HepG2 (cell line): ENCODE measurements around the gene DNAJC11. TPM values are rescaled to one million over a fixed set of nuclear protein-coding genes. Genes with fewer than 3 reads are reported as not detected.

Experiments used
- ATF7 ChIP-seq, 2 experiments: fragments of 450-650 bp in 1 of 2; sonication (generic) in 1 of 2; formaldehyde crosslinking in 1 of 2; IDR thresholded peaks; 2 replicates each; pipeline versions ENCODE4 v1.4.0 to v1.6.1; 2016 to 2020; ENCODE audit warnings: antibody characterized with exemption in 1 of 2, mild to moderate bottlenecking in 1 of 2, missing genetic modification reagents in 1 of 2
- CCDC6 ChIP-seq: sonication (generic); formaldehyde crosslinking; IDR thresholded peaks from 2 replicates; pipeline ENCODE4 v1.8.1; 2022; ENCODE audit warnings: mild to moderate bottlenecking, missing genetic modification reagents, moderate library complexity
- CHD2 ChIP-seq: IDR thresholded peaks from 2 replicates; pipeline ENCODE4 v1.6.1; 2011; ENCODE audit warnings: low read depth, low read length, improper control_type of control experiment
- GABPB1 ChIP-seq: IDR thresholded peaks from 2 replicates; pipeline ENCODE4 v1.6.1; 2016; ENCODE audit warnings: mild to moderate bottlenecking, missing genetic modification reagents, moderate library complexity, missing compliant biosample characterization
- HDAC1 ChIP-seq: sonication (generic); formaldehyde crosslinking; IDR thresholded peaks from 2 replicates; pipeline ENCODE4 v1.5.1; 2020; ENCODE audit warnings: mild to moderate bottlenecking, missing genetic modification reagents
- NR2F6 ChIP-seq, 2 experiments: IDR thresholded peaks; 2 replicates each; pipeline ENCODE4 v1.6.1; 2016; ENCODE audit warnings: antibody characterized with exemption in 1 of 2, mild to moderate bottlenecking in 1 of 2
- PHF8 ChIP-seq: sonication (generic); formaldehyde crosslinking; IDR thresholded peaks from 2 replicates; pipeline ENCODE4 v1.5.0; 2020; ENCODE audit warnings: missing genetic modification reagents
- SALL1 ChIP-seq: sonication (generic); formaldehyde crosslinking; IDR thresholded peaks from 2 replicates; pipeline ENCODE4 v1.8.0; 2022; ENCODE audit warnings: mild to moderate bottlenecking, missing genetic modification reagents
- SIX1 ChIP-seq: sonication (generic); formaldehyde crosslinking; IDR thresholded peaks from 2 replicates; pipeline ENCODE4 v1.4.0; 2020; ENCODE audit warnings: missing genetic modification reagents, borderline replicate concordance
- ZNF468 ChIP-seq: sonication (generic); formaldehyde crosslinking; IDR thresholded peaks from 2 replicates; pipeline ENCODE4 v1.8.0; 2022; ENCODE audit warnings: mild to moderate bottlenecking, moderate library complexity, missing genetic modification reagents
- ZNF616 ChIP-seq: sonication (generic); formaldehyde crosslinking; IDR thresholded peaks from 2 replicates; pipeline ENCODE4 v1.5.0; 2020; ENCODE audit warnings: low read depth, mild to moderate bottlenecking, missing genetic modification reagents
- ZNF816 ChIP-seq: sonication (generic); formaldehyde crosslinking; IDR thresholded peaks from 2 replicates; pipeline ENCODE4 v1.8.0; 2022; ENCODE audit warnings: missing genetic modification reagents, mild to moderate bottlenecking, borderline replicate concordance
- polyA plus RNA-seq, 8 experiments: library from polyadenylated mRNA; depleted of rRNA in 3 of 8; stranded (reverse) in 7 of 8; unstranded in 1 of 8; fragments of >200 nt; fragmentation: Illumina TruSeq in 4 of 8; extraction: Trizol in 4 of 8; gene quantifications; 2 replicates each; pipeline versions ENCODE4 v1.2.1 to v1.2.3, GENCODE V29; 2011 to 2016; ENCODE audit warnings: low read depth in 4 of 8, missing spikeins in 1 of 8, mixed read lengths in 1 of 8; ENCODE audit not compliant: insufficient read depth in 1 of 8
- total RNA-seq, 5 experiments: library from RNA; depleted of rRNA; stranded (reverse); fragments of >200 nt; fragmentation: Illumina TruSeq; extraction: Trizol; gene quantifications; 2 replicates each; pipeline ENCODE4 v1.2.3, GENCODE V29; 2016; ENCODE audit warnings: low read depth in 1 of 5
- TF ChIP-seq, protein P1 (sequence below): sonication (generic); formaldehyde crosslinking; IDR thresholded peaks from 2 replicates; pipeline ENCODE4 v1.8.1; 2023; ENCODE audit warnings: mild to moderate bottlenecking, missing genetic modification reagents
- TF ChIP-seq, protein P2 (sequence below): sonication (generic); formaldehyde crosslinking; conservative IDR thresholded peaks from 2 replicates; pipeline ENCODE4 v1.4.0; 2020; ENCODE audit warnings: missing genetic modification reagents
- TF ChIP-seq, protein P3 (sequence below), 2 experiments: IDR thresholded peaks; 2 replicates each; pipeline ENCODE4 v1.6.1; 2011 to 2012; ENCODE audit warnings: low read length in 2 of 2, borderline replicate concordance in 1 of 2, low read depth in 1 of 2, mild to moderate bottlenecking in 1 of 2, moderate library complexity in 1 of 2
- TF ChIP-seq, protein P4 (sequence below): sonication (generic); formaldehyde crosslinking; IDR thresholded peaks from 2 replicates; pipeline ENCODE4 v1.4.0; 2020; ENCODE audit warnings: mild to moderate bottlenecking, low read depth, missing genetic modification reagents
- TF ChIP-seq, protein P5 (sequence below): IDR thresholded peaks from 2 replicates; pipeline ENCODE4 v1.6.1; 2018; ENCODE audit warnings: missing genetic modification reagents, mild to moderate bottlenecking, missing compliant biosample characterization

The DNAJC11 gene
- total and polyA plus RNA-seq, 2 of the 13 experiments (the other 11 are each of a cell fraction or from before 2014, with no cell fraction given): 25.1 to 47.6 TPM

DNA sequence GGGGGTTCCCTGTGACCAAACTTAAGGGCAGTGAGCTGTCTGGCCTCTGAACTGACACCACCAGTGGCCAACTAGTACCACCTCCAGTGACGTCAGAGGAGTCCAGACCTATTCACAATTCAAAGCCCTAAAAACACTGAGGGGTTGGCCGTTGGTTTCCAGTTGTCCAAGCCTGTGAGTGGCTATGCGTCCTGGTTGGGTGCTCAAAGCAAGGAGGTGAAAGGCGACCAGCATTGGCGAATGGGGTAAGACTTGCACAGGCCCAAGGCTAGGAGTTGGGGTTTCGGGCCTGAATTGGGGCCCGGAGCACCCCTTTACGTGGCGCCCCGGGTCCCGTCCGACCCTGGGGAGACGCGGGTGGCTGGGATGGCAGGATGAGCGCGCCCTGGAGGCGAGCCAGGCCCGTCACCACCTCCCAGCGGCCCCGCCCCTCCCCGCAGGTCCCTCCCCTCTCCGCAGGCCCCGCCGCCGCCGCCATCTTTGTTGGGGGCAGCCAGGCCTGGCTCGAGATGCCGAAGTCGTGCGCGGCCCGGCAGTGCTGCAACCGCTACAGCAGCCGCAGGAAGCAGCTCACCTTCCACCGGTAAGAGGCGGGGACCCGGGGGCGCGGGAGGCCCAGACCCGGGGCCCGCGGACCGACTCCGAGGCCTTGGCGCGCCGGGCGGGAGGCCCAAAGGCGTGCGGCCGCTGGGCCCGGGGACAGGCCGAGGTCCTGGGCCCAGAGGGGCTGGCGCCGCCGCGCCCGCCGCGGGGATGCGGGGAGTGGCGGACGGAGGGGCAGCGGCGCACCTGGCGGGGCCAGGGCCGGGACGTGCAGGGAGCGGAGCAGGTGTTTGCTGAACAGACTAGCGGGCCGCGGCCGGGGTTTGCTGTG is 76.7 kb downstream of the DNAJC11 start, which contains the start of gene THAP3 (continued):
- TF ChIP-seq NR2F6 (IDR thresholded peaks at IDR 0.05) (no peak), NR2F6 (CRISPR knock-in tag; IDR thresholded peaks at IDR 0.05) (no peak; the same call in 1 of the 2 replicates), PHF8 (CRISPR knock-in tag) (peak; percentile 93), HDAC1 (peak; percentile 77; the same call in 1 of the 2 replicates), ZNF616 (CRISPR knock-in tag) (peak; percentile 62), CHD2 (peak; percentile 2; the same call in 1 of the 2 replicates), ZNF816 (CRISPR knock-in tag) (peak; percentile 56; the same call in 1 of the 2 replicates), CCDC6 (peak; percentile 73; the same call in 1 of the 2 replicates), GABPB1 (CRISPR knock-in tag) (peak; percentile 76; the same call in 1 of the 2 replicates), ZNF468 (CRISPR knock-in tag) (no peak), ATF7 (IDR thresholded peaks at IDR 0.05) (peak; percentile 48; the same call in 1 of the 2 replicates), ATF7 (CRISPR knock-in tag; IDR thresholded peaks at IDR 0.05) (no peak), SALL1 (CRISPR knock-in tag) (peak; percentile 41), SIX1 (no peak)
- TF ChIP-seq, protein P1, sequence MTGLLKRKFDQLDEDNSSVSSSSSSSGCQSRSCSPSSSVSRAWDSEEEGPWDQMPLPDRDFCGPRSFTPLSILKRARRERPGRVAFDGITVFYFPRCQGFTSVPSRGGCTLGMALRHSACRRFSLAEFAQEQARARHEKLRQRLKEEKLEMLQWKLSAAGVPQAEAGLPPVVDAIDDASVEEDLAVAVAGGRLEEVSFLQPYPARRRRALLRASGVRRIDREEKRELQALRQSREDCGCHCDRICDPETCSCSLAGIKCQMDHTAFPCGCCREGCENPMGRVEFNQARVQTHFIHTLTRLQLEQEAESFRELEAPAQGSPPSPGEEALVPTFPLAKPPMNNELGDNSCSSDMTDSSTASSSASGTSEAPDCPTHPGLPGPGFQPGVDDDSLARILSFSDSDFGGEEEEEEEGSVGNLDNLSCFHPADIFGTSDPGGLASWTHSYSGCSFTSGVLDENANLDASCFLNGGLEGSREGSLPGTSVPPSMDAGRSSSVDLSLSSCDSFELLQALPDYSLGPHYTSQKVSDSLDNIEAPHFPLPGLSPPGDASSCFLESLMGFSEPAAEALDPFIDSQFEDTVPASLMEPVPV (CRISPR knock-in tag): no peak
- TF ChIP-seq, protein P2, sequence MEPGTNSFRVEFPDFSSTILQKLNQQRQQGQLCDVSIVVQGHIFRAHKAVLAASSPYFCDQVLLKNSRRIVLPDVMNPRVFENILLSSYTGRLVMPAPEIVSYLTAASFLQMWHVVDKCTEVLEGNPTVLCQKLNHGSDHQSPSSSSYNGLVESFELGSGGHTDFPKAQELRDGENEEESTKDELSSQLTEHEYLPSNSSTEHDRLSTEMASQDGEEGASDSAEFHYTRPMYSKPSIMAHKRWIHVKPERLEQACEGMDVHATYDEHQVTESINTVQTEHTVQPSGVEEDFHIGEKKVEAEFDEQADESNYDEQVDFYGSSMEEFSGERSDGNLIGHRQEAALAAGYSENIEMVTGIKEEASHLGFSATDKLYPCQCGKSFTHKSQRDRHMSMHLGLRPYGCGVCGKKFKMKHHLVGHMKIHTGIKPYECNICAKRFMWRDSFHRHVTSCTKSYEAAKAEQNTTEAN (CRISPR knock-in tag): peak; percentile 56; the same call in 1 of the 2 replicates
- TF ChIP-seq, protein P3, sequence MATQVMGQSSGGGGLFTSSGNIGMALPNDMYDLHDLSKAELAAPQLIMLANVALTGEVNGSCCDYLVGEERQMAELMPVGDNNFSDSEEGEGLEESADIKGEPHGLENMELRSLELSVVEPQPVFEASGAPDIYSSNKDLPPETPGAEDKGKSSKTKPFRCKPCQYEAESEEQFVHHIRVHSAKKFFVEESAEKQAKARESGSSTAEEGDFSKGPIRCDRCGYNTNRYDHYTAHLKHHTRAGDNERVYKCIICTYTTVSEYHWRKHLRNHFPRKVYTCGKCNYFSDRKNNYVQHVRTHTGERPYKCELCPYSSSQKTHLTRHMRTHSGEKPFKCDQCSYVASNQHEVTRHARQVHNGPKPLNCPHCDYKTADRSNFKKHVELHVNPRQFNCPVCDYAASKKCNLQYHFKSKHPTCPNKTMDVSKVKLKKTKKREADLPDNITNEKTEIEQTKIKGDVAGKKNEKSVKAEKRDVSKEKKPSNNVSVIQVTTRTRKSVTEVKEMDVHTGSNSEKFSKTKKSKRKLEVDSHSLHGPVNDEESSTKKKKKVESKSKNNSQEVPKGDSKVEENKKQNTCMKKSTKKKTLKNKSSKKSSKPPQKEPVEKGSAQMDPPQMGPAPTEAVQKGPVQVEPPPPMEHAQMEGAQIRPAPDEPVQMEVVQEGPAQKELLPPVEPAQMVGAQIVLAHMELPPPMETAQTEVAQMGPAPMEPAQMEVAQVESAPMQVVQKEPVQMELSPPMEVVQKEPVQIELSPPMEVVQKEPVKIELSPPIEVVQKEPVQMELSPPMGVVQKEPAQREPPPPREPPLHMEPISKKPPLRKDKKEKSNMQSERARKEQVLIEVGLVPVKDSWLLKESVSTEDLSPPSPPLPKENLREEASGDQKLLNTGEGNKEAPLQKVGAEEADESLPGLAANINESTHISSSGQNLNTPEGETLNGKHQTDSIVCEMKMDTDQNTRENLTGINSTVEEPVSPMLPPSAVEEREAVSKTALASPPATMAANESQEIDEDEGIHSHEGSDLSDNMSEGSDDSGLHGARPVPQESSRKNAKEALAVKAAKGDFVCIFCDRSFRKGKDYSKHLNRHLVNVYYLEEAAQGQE (IDR thresholded peaks at IDR 0.05; ENCODE audit: borderline replicate concordance in 1 of 2, low read depth in 1 of 2, low read length in 2 of 2): no peak
- TF ChIP-seq, protein P4, sequence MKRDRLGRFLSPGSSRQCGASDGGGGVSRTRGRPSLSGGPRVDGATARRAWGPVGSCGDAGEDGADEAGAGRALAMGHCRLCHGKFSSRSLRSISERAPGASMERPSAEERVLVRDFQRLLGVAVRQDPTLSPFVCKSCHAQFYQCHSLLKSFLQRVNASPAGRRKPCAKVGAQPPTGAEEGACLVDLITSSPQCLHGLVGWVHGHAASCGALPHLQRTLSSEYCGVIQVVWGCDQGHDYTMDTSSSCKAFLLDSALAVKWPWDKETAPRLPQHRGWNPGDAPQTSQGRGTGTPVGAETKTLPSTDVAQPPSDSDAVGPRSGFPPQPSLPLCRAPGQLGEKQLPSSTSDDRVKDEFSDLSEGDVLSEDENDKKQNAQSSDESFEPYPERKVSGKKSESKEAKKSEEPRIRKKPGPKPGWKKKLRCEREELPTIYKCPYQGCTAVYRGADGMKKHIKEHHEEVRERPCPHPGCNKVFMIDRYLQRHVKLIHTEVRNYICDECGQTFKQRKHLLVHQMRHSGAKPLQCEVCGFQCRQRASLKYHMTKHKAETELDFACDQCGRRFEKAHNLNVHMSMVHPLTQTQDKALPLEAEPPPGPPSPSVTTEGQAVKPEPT (CRISPR knock-in tag): 0 out of 2 replicates have a peak, but pooled peaks have one; percentile 32
- TF ChIP-seq, protein P5, sequence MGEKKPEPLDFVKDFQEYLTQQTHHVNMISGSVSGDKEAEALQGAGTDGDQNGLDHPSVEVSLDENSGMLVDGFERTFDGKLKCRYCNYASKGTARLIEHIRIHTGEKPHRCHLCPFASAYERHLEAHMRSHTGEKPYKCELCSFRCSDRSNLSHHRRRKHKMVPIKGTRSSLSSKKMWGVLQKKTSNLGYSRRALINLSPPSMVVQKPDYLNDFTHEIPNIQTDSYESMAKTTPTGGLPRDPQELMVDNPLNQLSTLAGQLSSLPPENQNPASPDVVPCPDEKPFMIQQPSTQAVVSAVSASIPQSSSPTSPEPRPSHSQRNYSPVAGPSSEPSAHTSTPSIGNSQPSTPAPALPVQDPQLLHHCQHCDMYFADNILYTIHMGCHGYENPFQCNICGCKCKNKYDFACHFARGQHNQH (CRISPR knock-in tag): peak; percentile 61; the same call in 1 of the 2 replicates
